MG63 (cell line): ENCODE data around the gene TSPAN14. TPM values are rescaled to one million over a fixed set of nuclear protein-coding genes. Genes with fewer than 3 reads are reported as not detected.
A peak's percentile ranks its signal among the peaks of the same experiment; 100 is the strongest.
"Not testable (repeated sequence)": the region's sequence is repeated elsewhere in the genome, so short reads cannot be mapped to it uniquely, and the experiment has no call there.

ENCODE experiments used
- DNase-seq: peaks from one replicate; pipeline ENCODE4 v3.0.0-alpha.2; 2020
- H3K27me3 ChIP-seq: fragments of 250-450 bp; sonication (Bioruptor Pico); 2 replicates; pipeline ENCODE4 v1.5.1; 2020; ENCODE audit warnings: mild to moderate bottlenecking, moderate library complexity
- H3K36me3 ChIP-seq: fragments of 250-450 bp; sonication (Bioruptor Pico); 2 replicates; pipeline ENCODE4 v1.5.1; 2020; ENCODE audit warnings: mild to moderate bottlenecking, moderate library complexity
- H3K4me3 ChIP-seq: fragments of 250-450 bp; sonication (Bioruptor Pico); 2 replicates; pipeline ENCODE4 v1.5.1; 2020; ENCODE audit warnings: mild to moderate bottlenecking, moderate library complexity
- H3K9me3 ChIP-seq: fragments of 250-450 bp; sonication (Bioruptor Pico); 2 replicates; pipeline ENCODE4 v1.5.1; 2020; ENCODE audit warnings: mild to moderate bottlenecking, moderate library complexity
- total RNA-seq: library from RNA; depleted of rRNA; stranded (reverse); fragments of >200 nt; shearing (Covaris generic); gene quantifications from 2 replicates; pipeline ENCODE4 v1.2.3, GENCODE V29; 2014; ENCODE audit warnings: low replicate concordance

TSPAN14 gene
- total RNA-seq, 1 experiment from 2014 or later: 10.0 TPM

GRCh38 chr10:80518143-80518806, 64.2 kb downstream of the TSPAN14 start:
- Histone ChIP-seq H3K4me3 (no peak overlapping the region), H3K27me3 (no peaks in the 10 kb centered on the region), H3K36me3 (no peaks in the 10 kb centered on the region; the same call in none of the 2 replicates), H3K9me3 (no peaks in the 10 kb centered on the region)
- no peak for DNase-seq

DNA sequence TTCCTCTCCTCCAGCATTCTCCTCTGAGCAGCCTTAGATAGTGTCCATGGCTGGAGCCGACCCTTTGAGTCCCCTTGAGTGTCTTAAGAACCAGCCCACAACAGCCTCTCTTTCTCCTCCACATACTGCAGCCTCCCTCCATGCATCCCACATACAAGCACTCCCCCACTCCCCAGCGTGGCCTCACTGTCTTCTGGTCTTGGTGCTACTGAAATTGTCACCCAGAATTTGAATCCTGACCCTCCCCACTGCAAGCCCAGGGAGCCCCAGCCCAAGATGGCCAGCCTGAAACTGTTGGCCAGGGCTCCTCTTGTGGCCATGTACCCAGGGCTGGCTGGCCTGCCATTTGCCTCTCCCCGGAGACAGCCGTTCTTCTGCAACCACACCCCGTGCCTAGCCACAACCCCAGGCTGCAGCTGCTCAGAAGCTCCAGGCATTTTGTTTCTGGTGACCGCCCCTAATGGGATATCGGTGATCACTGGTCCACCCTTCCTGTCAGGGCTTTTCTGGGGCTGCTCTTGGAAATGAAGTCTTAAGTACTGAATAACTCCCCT, 64.8 kb downstream of the TSPAN14 start:
- no peaks in the 10 kb centered on the region; the same call in 1 of the 2 replicates for H3K36me3 ChIP-seq
- no peaks in the 10 kb centered on the region for H3K27me3 ChIP-seq
- no peak for DNase-seq
- H3K9me3 ChIP-seq: no peaks in the 10 kb centered on the region
- H3K4me3 ChIP-seq: no peak overlapping the region

DNA sequence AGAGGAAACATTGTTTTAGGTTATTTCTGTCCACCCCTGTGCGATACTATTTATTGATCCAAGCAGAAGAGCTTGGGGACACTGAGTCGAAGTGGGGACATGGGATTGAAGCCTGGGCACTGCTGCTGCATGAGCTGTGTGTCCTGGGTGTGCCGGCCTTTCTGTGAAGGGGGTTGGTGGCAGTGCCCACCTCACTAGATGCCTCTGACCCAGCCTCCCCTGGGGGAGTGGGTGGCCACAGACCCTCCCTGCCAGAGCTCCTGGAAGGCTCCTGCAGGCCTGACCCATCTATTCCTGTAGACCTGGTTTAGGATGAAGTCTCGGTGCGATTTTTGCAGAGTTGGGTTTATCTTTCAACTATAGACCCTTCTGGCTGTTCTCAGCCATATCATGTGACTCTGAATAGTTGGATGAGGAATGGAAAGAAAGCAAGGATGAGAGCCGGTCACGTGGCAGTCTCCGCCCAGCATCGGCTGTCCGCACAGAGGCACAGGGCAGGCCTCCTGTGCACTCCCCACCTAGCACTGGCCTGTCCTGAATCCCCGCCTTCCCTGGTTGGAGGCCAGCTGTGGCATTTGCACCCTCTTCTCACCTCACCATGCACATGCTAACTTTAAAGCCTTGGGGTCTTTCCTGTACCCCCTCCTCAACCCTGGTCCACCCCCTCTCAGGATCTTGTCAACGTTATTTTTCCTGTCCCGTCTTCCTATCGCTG, 66.0 kb downstream of the TSPAN14 start:
- H3K9me3 ChIP-seq: no peaks in the 10 kb centered on the region
- DNase-seq: no peak
- no peak overlapping the region for H3K4me3 ChIP-seq
- H3K27me3 ChIP-seq: no peaks in the 10 kb centered on the region
- H3K36me3 ChIP-seq: no peaks in the 10 kb centered on the region; the same call in 1 of the 2 replicates

DNA sequence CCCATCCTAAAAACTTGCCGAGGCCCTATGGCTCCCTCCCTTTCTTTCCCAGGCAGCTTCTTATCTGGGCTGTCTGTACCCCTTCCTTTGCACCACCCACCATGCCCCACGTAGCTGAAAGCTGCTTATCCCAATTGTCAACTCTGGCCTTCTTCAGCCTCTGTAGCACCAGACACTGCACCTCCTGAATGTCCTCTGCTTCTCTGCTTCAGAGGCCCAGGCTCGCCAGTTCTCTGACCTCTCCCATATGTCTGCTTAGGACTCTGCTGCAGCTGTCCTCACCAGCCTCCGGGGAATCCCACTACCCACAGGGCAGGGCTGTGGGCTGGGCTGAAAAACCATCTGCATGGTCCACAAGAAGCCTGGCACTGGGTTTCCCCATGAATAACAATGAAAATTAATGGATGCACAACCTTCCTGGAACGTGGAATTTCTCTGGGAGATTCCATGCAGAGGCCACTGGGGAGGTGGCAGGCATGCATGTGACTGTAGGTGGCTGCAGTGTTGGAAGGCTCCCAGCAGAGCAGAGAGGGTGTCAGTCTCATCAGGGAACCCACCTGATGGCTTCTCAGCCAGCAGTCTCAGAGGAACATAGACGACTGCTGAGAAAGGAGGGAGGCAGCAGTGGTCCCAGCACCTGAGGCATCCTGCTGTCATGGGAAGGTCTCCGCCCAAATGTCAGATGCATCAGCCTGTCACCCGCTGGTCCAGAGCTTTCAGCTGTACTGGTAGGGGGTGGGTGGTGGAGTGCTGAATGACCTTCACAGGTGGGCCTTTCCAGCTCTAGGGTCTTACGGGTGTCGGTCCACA, 66.8 kb downstream of the TSPAN14 start:
- H3K27me3 ChIP-seq: no peaks in the 10 kb centered on the region
- H3K4me3 ChIP-seq: no peak overlapping the region
- no peaks in the 10 kb centered on the region; the same call in 1 of the 2 replicates for H3K36me3 ChIP-seq
- no peaks in the 10 kb centered on the region for H3K9me3 ChIP-seq
- DNase-seq: no peak

DNA sequence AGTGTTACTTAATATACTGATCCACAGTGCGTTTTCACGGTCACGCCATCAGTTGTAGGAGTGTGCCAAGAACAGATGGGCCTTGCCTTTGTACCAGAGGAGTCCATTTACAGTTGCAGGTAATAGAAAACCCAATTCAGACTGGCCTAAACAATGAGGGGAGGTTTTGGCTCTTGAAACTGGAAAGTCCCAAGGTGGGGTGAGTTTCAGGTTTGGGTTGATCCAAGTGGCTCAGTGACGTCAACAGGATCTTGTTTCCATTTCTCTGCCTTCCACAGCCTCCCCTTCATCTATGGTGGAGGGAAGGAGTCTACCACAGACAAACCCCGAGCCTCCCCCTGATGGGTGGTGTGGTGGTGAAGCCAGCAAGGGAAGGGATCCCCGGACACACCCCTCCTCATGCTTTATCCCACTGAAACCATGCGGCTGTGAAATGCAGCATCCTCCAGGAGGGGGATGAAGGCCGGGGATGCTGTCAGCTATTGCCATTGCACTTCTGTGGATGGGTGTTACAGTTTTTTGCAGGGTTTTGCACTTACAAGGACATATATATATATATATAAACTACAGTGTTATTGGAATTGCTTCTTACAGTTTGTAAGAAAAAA, 68.8 kb downstream of the TSPAN14 start:
- Histone ChIP-seq H3K9me3 (no peaks in the 10 kb centered on the region), H3K27me3 (no peaks in the 10 kb centered on the region), H3K4me3 (no peak overlapping the region), H3K36me3 (no peaks in the 10 kb centered on the region; the same call in 1 of the 2 replicates)
- no peak for DNase-seq

- DNase-seq: no peak
- H3K36me3 ChIP-seq: no peaks in the 10 kb centered on the region; the same call in 1 of the 2 replicates
- H3K27me3 ChIP-seq: no peaks in the 10 kb centered on the region
- H3K9me3 ChIP-seq: no peaks in the 10 kb centered on the region
- no peak overlapping the region for H3K4me3 ChIP-seq
Observed at GRCh38 chr10:80523773-80524172, 69.7 kb downstream of the TSPAN14 start.

- Histone ChIP-seq H3K9me3 (no peaks in the 10 kb centered on the region), H3K36me3 (no peaks in the 10 kb centered on the region; the same call in 1 of the 2 replicates), H3K27me3 (no peaks in the 10 kb centered on the region), H3K4me3 (no peak overlapping the region)
- DNase-seq: no peak
Observed at GRCh38 chr10:80524190-80524909, 70.2 kb downstream of the TSPAN14 start.

- Histone ChIP-seq H3K9me3 (no peaks in the 10 kb centered on the region), H3K27me3 (no peaks in the 10 kb centered on the region), H3K36me3 (no peaks in the 10 kb centered on the region), H3K4me3 (no peak overlapping the region)
- no peak for DNase-seq
Observed at GRCh38 chr10:80526218-80526617, 72.1 kb downstream of the TSPAN14 start.

GRCh38 chr10:80526742-80527141, 72.6 kb downstream of the TSPAN14 start:
- Histone ChIP-seq H3K27me3 (no peaks in the 10 kb centered on the region), H3K9me3 (no peaks in the 10 kb centered on the region), H3K4me3 (no peak overlapping the region), H3K36me3 (no peaks in the 10 kb centered on the region)
- DNase-seq: no peak

GRCh38 chr10:80528185-80528700, 74.1 kb downstream of the TSPAN14 start:
- Histone ChIP-seq H3K9me3 (no peaks in the 10 kb centered on the region), H3K36me3 (no peaks in the 10 kb centered on the region), H3K27me3 (no peaks in the 10 kb centered on the region), H3K4me3 (no peak overlapping the region)
- no peak for DNase-seq

DNA sequence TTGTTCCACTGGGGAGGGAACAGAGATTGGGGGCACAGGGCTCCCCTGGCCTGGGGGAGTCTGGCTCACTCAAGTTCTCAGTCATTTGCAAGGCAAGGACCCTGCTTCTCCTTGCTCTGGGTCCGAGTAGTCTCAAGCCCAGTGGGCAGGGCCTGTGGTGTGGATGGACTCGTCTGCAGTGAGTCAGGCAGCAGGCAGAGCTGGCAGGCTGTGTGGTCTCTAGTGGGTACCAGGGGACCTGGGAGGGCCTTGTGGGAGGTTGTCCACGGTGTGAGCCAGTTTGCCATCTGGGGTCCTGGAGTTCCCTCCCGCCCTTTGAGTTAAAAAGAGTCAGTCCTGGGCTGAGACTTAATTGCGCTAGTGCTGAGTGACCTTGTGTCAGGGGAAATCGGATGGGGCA, 74.8 kb downstream of the TSPAN14 start:
- DNase-seq: no peak
- Histone ChIP-seq H3K36me3 (no peaks in the 10 kb centered on the region), H3K9me3 (no peaks in the 10 kb centered on the region), H3K4me3 (no peak overlapping the region), H3K27me3 (no peaks in the 10 kb centered on the region)

DNA sequence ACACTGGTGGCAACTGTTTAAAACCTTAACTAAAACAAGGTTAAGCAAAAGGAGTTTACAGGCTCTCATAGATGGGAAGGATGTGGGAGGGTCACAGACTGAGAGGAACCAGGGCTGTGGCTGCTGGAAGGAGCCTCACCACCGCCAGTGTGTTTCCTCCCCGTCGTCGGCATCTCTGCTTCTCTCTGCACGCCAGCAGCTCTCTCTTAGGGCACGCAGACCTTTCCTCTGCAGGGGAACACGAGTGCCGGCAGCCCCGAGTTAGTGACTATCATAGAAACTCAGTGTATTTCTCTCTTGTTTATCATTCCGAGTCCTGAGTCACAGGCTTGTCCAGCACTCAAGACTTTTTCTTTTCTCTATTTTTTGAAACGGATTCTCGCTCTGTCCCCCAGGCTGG, 75.5 kb downstream of the TSPAN14 start:
- no peak for DNase-seq
- H3K9me3 ChIP-seq: no peaks in the 10 kb centered on the region
- no peak overlapping the region for H3K4me3 ChIP-seq
- H3K27me3 ChIP-seq: no peaks in the 10 kb centered on the region
- no peaks in the 10 kb centered on the region for H3K36me3 ChIP-seq

DNA sequence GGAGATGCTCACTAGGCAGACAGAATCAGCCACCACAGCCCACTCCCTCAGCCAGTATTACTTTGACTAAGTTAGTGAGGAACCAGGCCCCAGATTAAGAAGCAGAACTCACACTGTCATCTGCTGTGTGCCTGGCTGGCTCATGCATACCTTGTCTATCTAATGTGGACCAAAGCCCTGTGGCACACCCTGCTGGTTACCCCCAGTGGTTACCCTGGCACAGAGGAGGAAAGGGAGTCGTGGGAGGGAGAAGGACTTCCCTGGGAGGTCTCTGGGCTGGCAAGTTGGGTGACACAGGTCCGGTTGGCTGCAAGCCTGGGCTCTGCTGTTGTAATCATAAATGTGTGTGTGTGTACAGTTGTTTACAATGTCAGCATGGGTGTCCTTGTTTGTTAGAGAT, 76.1 kb downstream of the TSPAN14 start:
- DNase-seq: peak; percentile 41
- Histone ChIP-seq H3K36me3 (no peaks in the 10 kb centered on the region), H3K4me3 (no peak overlapping the region), H3K27me3 (no peaks in the 10 kb centered on the region), H3K9me3 (no peaks in the 10 kb centered on the region)

DNA sequence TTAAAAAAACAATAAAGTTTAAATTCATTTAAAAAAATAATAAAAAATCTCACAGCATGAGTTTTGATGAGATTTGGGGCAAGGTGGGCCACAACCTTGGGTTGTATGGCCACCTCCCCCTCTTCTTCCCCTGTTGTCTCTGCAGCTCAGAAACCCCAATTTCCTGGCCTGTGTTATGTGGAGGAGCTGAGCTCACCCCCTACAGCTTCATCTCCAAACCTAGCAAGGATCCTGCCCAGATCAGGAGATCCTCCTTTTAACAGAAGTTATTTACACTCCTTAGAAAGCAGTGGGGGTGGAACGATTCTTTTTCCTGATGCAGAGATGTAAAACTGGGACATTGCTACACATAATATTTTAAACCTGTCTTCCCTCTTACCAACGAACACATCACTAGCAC, 76.7 kb downstream of the TSPAN14 start:
- H3K9me3 ChIP-seq: no peaks in the 10 kb centered on the region
- no peak for DNase-seq
- no peaks in the 10 kb centered on the region for H3K36me3 ChIP-seq
- H3K27me3 ChIP-seq: no peaks in the 10 kb centered on the region
- no peak overlapping the region for H3K4me3 ChIP-seq

DNA sequence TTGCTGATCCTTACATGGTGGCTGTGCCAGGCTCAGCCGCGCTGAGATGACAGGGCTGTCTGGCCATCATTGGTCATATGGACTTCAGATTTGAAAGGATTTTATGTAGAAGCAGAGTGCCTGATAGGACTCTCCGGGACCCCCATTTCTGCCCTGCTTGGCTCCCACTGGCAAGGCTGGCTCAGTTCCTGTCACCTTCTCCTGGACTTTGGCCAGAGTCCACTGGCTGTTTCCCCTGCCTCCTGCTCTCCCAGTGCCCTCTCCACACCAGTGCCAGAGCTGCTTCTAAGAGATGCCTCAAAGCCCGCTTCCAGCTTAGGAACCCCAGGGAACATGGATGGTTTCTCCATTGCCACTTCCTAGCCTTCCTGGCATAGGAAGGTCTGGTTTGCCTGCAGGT, 78.5 kb downstream of the TSPAN14 start:
- H3K4me3 ChIP-seq: no peak overlapping the region
- no peaks in the 10 kb centered on the region for H3K36me3 ChIP-seq
- no peaks in the 10 kb centered on the region for H3K27me3 ChIP-seq
- no peak for DNase-seq
- H3K9me3 ChIP-seq: no peaks in the 10 kb centered on the region

GRCh38 chr10:80534059-80534458, 79.9 kb downstream of the TSPAN14 start:
- not testable (repeated sequence) for H3K4me3 ChIP-seq, DNase-seq, H3K9me3 ChIP-seq, H3K36me3 ChIP-seq, H3K27me3 ChIP-seq
